ENCODE results near the gene BLACAT1.

Gene BLACAT1

GRCh38 chr1:205445646-205445935 lies 10.3 kb downstream of the BLACAT1 start:
- TF ChIP-seq EZH2 (IDR thresholded peaks at IDR 0.05; ENCODE audit: borderline replicate concordance, low read depth, low read length, severe bottlenecking) = no peak
- no peak for TF ChIP-seq CTCF (IDR thresholded peaks at IDR 0.05; ENCODE audit: borderline replicate concordance, extremely low read depth, low read length, poor library complexity, severe bottlenecking)
- DNase-seq (no peak), ATAC-seq (ENCODE audit: insufficient read depth, low read depth) (no peak)
- H3K79me2 ChIP-seq (ENCODE audit: insufficient read depth, low read length) = no peaks in the 10 kb centered on the region
- H4K20me1 ChIP-seq (ENCODE audit: insufficient read depth, low read length) = no peaks in the 10 kb centered on the region; the same call in 1 of the 2 replicates
- no peaks in the 10 kb centered on the region for H3K4me1 ChIP-seq (ENCODE audit: insufficient read depth, low read length)
- no peaks in the 10 kb centered on the region for H3K36me3 ChIP-seq (ENCODE audit: insufficient read depth, low read length)
- no peak overlapping the region for H3K4me3 ChIP-seq (ENCODE audit: low read depth in 1 of 2, low read length in 2 of 2)
- H3K9me3 ChIP-seq (ENCODE audit: insufficient read depth, low read length, severe bottlenecking) = no peaks in the 10 kb centered on the region
- H2AFZ ChIP-seq (ENCODE audit: low read depth, low read length) = no peak overlapping the region
- no peak overlapping the region for H3K4me2 ChIP-seq (ENCODE audit: insufficient read depth, low read length)
- H3K27me3 ChIP-seq (ENCODE audit: insufficient read depth, low read length, poor library complexity) = peaks cover 27% of the 10 kb centered on the region
- H3K9ac ChIP-seq (ENCODE audit: low read depth, low read length) = no peak overlapping the region
- H3K27ac ChIP-seq (ENCODE audit: low read length) = no peak overlapping the region

DNA sequence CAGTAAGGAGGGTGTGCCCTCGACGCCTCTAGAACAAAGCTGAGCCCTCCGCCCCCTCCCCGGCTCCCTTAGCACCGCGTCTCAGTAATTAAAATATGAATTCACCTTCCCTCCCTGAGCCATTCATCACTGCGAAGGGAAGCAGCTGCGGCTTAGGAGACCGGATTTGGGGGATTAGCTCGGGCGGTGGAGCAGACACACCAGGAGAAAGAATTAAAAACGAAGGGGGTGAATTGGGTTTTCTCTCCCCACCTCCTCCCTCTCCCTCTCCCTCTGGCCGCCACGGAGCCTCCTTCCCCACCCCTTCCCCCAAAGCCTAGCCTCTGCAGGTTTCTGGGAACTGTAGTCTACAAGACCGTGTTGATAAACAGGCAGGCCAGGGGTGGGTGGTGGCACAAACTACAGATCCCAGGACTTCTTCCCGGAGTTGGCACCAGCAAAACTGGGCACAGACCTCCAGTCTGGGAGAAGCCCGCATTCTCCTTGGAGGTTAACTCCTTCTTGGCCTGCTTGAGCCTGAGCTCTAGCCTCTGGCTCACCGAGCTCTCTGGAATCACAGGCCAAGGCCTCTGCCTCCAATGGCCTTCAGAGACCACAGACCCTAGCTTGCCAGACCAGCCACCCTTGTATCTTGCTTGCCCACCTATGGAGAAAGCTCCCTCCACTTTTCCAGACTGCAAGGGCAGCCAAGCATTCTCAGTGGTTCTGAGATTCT lies 10.8 kb downstream of the BLACAT1 start:
- no peaks in the 10 kb centered on the region for H3K4me1 ChIP-seq (ENCODE audit: insufficient read depth, low read length)
- peak; percentile 27; the same call in 1 of the 3 replicates for ATAC-seq (ENCODE audit: insufficient read depth, low read depth)
- H3K79me2 ChIP-seq (ENCODE audit: insufficient read depth, low read length) = no peaks in the 10 kb centered on the region
- H3K9me3 ChIP-seq (ENCODE audit: insufficient read depth, low read length, severe bottlenecking) = no peaks in the 10 kb centered on the region
- no peak overlapping the region for H2AFZ ChIP-seq (ENCODE audit: low read depth, low read length)
- H4K20me1 ChIP-seq (ENCODE audit: insufficient read depth, low read length) = peaks cover 3% of the 10 kb centered on the region; the same call in 1 of the 2 replicates
- DNase-seq = peak; percentile 8
- H3K27ac ChIP-seq (ENCODE audit: low read length) = no peak overlapping the region
- no peak overlapping the region for H3K4me2 ChIP-seq (ENCODE audit: insufficient read depth, low read length)
- TF ChIP-seq EZH2 (IDR thresholded peaks at IDR 0.05; ENCODE audit: borderline replicate concordance, low read depth, low read length, severe bottlenecking) = no peak
- TF ChIP-seq CTCF (IDR thresholded peaks at IDR 0.05; ENCODE audit: borderline replicate concordance, extremely low read depth, low read length, poor library complexity, severe bottlenecking) = no peak
- H3K9ac ChIP-seq (ENCODE audit: low read depth, low read length) = no peak overlapping the region
- H3K36me3 ChIP-seq (ENCODE audit: insufficient read depth, low read length) = no peaks in the 10 kb centered on the region
- peaks cover 27% of the 10 kb centered on the region for H3K27me3 ChIP-seq (ENCODE audit: insufficient read depth, low read length, poor library complexity)
- no peak overlapping the region for H3K4me3 ChIP-seq (ENCODE audit: low read depth in 1 of 2, low read length in 2 of 2)

- peaks cover 3% of the 10 kb centered on the region; the same call in 1 of the 2 replicates for H4K20me1 ChIP-seq (ENCODE audit: insufficient read depth, low read length)
- DNase-seq (no peak), ATAC-seq (ENCODE audit: insufficient read depth, low read depth) (no peak)
- H3K27me3 ChIP-seq (ENCODE audit: insufficient read depth, low read length, poor library complexity) = peaks cover 27% of the 10 kb centered on the region
- H3K9ac ChIP-seq (ENCODE audit: low read depth, low read length) = no peak overlapping the region
- no peaks in the 10 kb centered on the region for H3K4me1 ChIP-seq (ENCODE audit: insufficient read depth, low read length)
- no peak overlapping the region for H3K4me2 ChIP-seq (ENCODE audit: insufficient read depth, low read length)
- H3K9me3 ChIP-seq (ENCODE audit: insufficient read depth, low read length, severe bottlenecking) = no peaks in the 10 kb centered on the region
- H2AFZ ChIP-seq (ENCODE audit: low read depth, low read length) = no peak overlapping the region
- no peak for TF ChIP-seq EZH2 (IDR thresholded peaks at IDR 0.05; ENCODE audit: borderline replicate concordance, low read depth, low read length, severe bottlenecking)
- H3K79me2 ChIP-seq (ENCODE audit: insufficient read depth, low read length) = no peaks in the 10 kb centered on the region
- H3K4me3 ChIP-seq (ENCODE audit: low read depth in 1 of 2, low read length in 2 of 2) = no peak overlapping the region
- no peak overlapping the region for H3K27ac ChIP-seq (ENCODE audit: low read length)
- no peaks in the 10 kb centered on the region for H3K36me3 ChIP-seq (ENCODE audit: insufficient read depth, low read length)
These were observed 11.4 kb downstream of the BLACAT1 start for GRCh38 chr1:205444300-205444930.

DNA sequence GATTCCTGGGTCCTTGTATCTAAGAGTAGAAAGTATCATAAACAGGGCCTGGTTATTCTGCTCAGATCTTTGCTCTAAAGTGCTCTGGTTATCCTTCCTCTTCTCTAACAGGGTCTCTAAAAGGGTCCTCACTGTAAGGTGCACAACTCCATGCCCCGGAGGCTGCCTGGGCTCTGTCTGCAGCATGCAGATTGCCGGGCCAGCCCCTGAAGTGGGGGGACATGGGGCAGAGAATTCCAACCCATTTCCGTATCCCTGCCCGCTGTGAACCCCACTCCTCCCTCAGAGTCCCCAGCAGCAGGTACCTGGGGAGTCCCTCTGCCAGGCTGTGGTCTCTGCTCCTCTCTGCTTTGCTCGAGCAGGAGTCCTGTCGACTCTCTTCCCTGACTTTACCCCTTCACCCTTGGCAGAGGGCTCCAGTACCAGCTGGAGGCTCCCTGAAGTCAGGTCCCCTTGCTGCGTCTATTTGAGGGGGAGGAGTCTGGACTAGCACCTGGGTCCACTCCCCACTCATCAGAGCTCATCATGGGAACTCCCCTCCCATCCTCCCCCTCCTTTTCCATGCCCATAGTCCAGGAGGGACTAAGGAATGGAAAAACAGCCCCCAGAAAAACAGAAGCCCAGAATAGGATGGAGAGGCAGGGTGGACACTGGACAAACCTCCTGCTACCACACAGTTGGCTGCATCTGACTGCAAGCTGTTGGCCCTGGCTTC lies 12.1 kb downstream of the BLACAT1 start:
- Histone ChIP-seq H2AFZ (ENCODE audit: low read depth, low read length) (no peak overlapping the region), H3K4me2 (ENCODE audit: insufficient read depth, low read length) (no peak overlapping the region), H3K27ac (ENCODE audit: low read length) (no peak overlapping the region), H3K4me3 (ENCODE audit: low read depth in 1 of 2, low read length in 2 of 2) (no peak overlapping the region), H3K4me1 (ENCODE audit: insufficient read depth, low read length) (no peaks in the 10 kb centered on the region), H3K27me3 (ENCODE audit: insufficient read depth, low read length, poor library complexity) (peaks cover 29% of the 10 kb centered on the region), H3K9ac (ENCODE audit: low read depth, low read length) (no peak overlapping the region), H3K36me3 (ENCODE audit: insufficient read depth, low read length) (no peaks in the 10 kb centered on the region), H3K79me2 (ENCODE audit: insufficient read depth, low read length) (no peaks in the 10 kb centered on the region), H4K20me1 (ENCODE audit: insufficient read depth, low read length) (peaks cover 3% of the 10 kb centered on the region; the same call in 1 of the 2 replicates), H3K9me3 (ENCODE audit: insufficient read depth, low read length, severe bottlenecking) (no peaks in the 10 kb centered on the region)
- DNase-seq (no peak), ATAC-seq (ENCODE audit: insufficient read depth, low read depth) (no peak)
- TF ChIP-seq CTCF (IDR thresholded peaks at IDR 0.05; ENCODE audit: borderline replicate concordance, extremely low read depth, low read length, poor library complexity, severe bottlenecking) = no peak
- no peak for TF ChIP-seq EZH2 (IDR thresholded peaks at IDR 0.05; ENCODE audit: borderline replicate concordance, low read depth, low read length, severe bottlenecking)
